ENCODE measurements around the gene GFOD2.

Gene GFOD2

GRCh38 chr16:67637625-67638024, 81.5 kb downstream of the GFOD2 start:
- no peak for DNase-seq (ENCODE audit: low spot score)

- no peak for DNase-seq (ENCODE audit: low spot score)
Measured at GRCh38 chr16:67636713-67637112, 82.4 kb downstream of the GFOD2 start.

DNA sequence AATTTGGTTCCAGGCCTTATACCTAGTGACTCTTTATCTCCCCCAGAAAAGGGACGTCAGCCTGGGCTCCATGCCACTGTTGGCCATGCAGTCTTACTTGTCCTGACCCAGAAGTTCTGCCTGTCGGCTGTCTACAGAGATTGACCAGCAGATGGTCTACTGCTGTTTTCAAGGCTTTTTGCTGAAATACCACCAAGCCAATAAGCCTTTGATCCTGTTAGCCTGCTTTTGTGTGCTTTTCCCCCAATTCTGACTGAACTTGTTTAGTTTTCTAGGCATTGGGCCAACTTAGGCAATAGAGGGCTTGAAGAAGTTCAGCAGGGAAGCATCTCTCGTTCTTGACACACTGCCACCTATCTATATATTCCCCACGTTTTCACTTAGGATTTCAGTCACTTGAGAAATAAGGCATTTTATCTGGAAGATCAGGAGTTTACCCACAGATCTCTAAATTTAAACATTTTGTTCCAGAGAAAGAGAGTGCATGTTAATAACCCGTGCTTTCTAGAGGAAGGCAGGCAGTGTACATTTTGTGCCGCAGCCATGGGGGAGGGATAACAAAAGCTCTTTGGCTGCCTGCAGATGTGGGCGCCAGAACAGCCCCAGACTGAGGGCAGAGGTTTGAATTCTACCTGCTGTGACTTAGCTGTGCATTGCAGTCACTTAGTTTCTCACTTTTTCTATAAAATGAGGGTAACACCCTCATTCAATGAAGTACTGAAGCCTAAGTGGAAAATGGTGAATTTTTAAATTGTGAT, 86.5 kb downstream of the GFOD2 start:
- no peak for DNase-seq (ENCODE audit: low spot score)

GRCh38 chr16:67628216-67628615, 90.9 kb downstream of the GFOD2 start:
- DNase-seq (ENCODE audit: low spot score), result no peak

Measured in activated CD4-positive, alpha-beta T cell treated with anti-CD3 and anti-CD28 coated beads, Interleukin-2, Interleukin-4, amounts not matched to agents 100 ng/mL and 50 ng/mL, durations not matched to agents 16 hours and 8 hours (primary cell).